PFSK-1 (cell line): ENCODE data around the gene SLC18A2.

ENCODE experiments used
- FOXP2 ChIP-seq: optimal IDR thresholded peaks from 2 replicates; pipeline ENCODE3; 2011; ENCODE audit warnings: borderline replicate concordance, control low read depth, inconsistent platforms; ENCODE audit not compliant: insufficient read depth; ENCODE audit errors: extremely low read length, extremely low read depth
- POLR2AphosphoS5 ChIP-seq: IDR thresholded peaks from 2 replicates; pipeline ENCODE4 v1.6.1; 2012; ENCODE audit warnings: low read depth, mild to moderate bottlenecking, control low read depth, low read length, moderate library complexity
- REST ChIP-seq, 2 experiments: IDR thresholded peaks; 2 replicates each; pipeline versions ENCODE4 v1.6.1 to v1.8.0; 2011 to 2012; ENCODE audit warnings: low read depth in 2 of 2, low read length in 2 of 2, control low read depth in 1 of 2, inconsistent platforms in 1 of 2, mild to moderate bottlenecking in 1 of 2, moderate library complexity in 1 of 2; ENCODE audit not compliant: insufficient read depth in 1 of 2
- SIN3A ChIP-seq: IDR thresholded peaks from 2 replicates; pipeline ENCODE4 v1.6.1; 2012; ENCODE audit warnings: mild to moderate bottlenecking, low read length, moderate library complexity, borderline replicate concordance; ENCODE audit not compliant: insufficient read depth
- TAF1 ChIP-seq: IDR thresholded peaks from 2 replicates; pipeline ENCODE4 v1.6.1; 2012; ENCODE audit warnings: low read length, control low read depth, borderline replicate concordance; ENCODE audit not compliant: insufficient read depth

SLC18A2 gene

DNA sequence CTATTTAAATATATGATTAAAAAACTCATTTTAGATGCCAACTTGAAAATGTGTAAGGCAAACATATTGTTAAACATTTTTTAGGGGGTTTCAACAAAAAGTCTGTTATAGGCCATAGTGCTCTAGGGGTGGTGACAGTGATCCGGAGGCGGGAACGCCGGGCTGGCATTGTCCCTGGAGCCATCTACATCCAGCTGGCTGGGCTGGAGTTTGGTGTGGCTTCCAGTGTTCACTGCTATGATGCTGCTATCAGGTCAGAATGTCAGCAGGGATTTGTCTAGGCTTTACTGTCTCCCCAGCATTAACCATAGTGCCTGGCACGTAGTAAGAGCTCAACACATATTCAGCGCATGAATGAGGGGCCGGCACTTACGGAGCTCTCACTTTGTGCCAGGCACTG lies 1.9 kb upstream of the SLC18A2 start:
- no peak for TF ChIP-seq FOXP2
- no peak for TF ChIP-seq SIN3A
- TF ChIP-seq REST (IDR thresholded peaks at IDR 0.05; ENCODE audit: insufficient read depth in 1 of 2, low read depth in 2 of 2, low read length in 2 of 2) = no peak
- TF ChIP-seq POLR2AphosphoS5 = no peak
- no peak for TF ChIP-seq TAF1

GRCh38 chr10:117239721-117240620 lies 943 bp upstream of the SLC18A2 start:
- TF ChIP-seq TAF1 = no peak
- no peak for TF ChIP-seq FOXP2
- no peak for TF ChIP-seq SIN3A
- TF ChIP-seq REST (IDR thresholded peaks at IDR 0.05; ENCODE audit: insufficient read depth in 1 of 2, low read depth in 2 of 2, low read length in 2 of 2) = no peak
- TF ChIP-seq POLR2AphosphoS5 = no peak

DNA sequence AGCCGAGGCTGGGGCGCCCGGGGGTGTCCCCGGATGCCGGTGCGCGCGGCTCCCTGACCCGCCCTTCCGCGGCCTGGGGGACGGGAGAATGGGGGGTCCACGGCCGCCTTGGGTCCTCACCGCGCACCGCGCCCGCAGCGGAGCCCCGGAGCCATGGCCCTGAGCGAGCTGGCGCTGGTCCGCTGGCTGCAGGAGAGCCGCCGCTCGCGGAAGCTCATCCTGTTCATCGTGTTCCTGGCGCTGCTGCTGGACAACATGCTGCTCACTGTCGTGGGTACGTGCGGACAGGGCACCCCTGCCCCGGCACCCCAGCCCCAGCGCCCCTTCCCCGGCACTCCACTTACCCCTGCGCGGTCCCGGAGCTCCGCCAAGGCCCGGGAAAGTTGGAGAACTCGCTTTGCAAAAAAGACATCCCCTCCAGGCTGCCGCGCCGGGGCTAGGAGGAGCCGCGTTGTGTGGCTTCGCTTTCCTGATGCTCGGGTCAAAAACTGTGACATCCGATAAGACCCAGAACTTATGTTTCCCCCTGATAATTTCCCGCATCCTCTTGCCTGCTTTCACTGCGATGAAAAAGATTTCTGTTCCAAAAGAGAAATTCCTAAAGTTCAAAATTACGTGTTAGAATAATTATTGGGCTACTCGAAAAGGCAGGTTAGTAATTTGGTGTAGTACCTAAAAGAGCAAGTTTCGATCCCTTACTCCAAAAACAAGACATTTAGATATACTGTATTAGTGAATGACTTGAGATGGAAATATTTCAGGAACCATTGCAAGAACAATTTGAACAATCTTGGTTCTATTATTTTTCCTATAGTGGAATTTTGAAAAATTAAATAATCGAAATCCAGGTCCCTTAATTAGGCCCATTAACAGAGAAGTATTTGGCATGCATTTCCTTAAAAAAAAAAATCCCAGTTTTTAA lies 888 bp downstream of the SLC18A2 start:
- TF ChIP-seq REST (IDR thresholded peaks at IDR 0.05; ENCODE audit: insufficient read depth in 1 of 2, low read depth in 2 of 2, low read length in 2 of 2) (no peak), POLR2AphosphoS5 (no peak), SIN3A (no peak), FOXP2 (no peak), TAF1 (no peak)

DNA sequence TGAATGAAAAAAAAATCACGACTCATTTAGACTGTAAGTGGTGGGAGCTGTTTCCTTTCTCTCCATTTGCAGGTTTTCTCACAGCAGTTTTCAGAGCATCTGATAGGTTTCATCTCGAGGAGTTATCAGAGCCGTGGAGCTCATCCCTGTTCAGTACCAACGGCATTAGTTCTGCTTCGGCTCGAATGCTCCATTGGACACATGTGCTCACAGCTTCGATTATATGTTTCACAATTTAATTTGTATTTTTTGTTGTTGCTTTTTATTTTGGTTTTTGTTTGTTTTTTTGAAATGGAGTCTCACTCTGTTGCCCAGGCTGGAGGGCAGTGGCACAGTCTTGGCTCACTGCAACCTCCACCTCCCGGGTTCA lies 1.5 kb downstream of the SLC18A2 start:
- TF ChIP-seq TAF1 (no peak), SIN3A (no peak), REST (IDR thresholded peaks at IDR 0.05; ENCODE audit: insufficient read depth in 1 of 2, low read depth in 2 of 2, low read length in 2 of 2) (no peak), POLR2AphosphoS5 (no peak)
